Gastrocnemius medialis (tissue), 4 donors: ENCODE results near the gene KLC4.

Experiments
- CTCF ChIP-seq, 5 experiments: fragments of 450-650 bp in 3 of 5; fragments of 200-600 bp in 2 of 5; sonication (generic) in 2 of 5; IDR thresholded peaks in 4 of 5; conservative IDR thresholded peaks in 1 of 5; 1 replicate in 4 of 5; 2 replicates in 1 of 5; pipeline ENCODE4 v1.5.1; 2016 to 2019; ENCODE audit warnings: antibody characterized with exemption in 5 of 5, mild to moderate bottlenecking in 3 of 5, moderate library complexity in 3 of 5
- POLR2A ChIP-seq, 2 donors: fragments of 450-650 bp; IDR thresholded peaks; one replicate each; pipeline ENCODE4 v1.6.1; 2017; ENCODE audit warnings: antibody characterized with exemption in 2 of 2, mild to moderate bottlenecking in 2 of 2, moderate library complexity in 2 of 2

GRCh38 chr6:43011207-43011606, 48.2 kb upstream of the KLC4 start:
- no peak for TF ChIP-seq CTCF (IDR thresholded peaks at IDR 0.05 in 4 of 5, conservative IDR thresholded peaks at IDR 0.05 in 1 of 5)
- TF ChIP-seq POLR2A (IDR thresholded peaks at IDR 0.05), result no peak
